NCI-H69 (cell line): ENCODE measurements around the gene SUSD6.

Experiments
- DNase-seq: peaks from one replicate; lab custom pipeline; 2025; lab: John Stamatoyannopoulos, UW

Gene SUSD6

GRCh38 chr14:69760810-69761209 is 149.4 kb downstream of the SUSD6 start:
- DNase-seq, result no peak

- DNase-seq, result no peak
Observed at GRCh38 chr14:69763761-69764510, 152.5 kb downstream of the SUSD6 start.
